ENCODE results near the gene CYP4F8. TPM values are rescaled to one million over a fixed set of nuclear protein-coding genes. Genes with fewer than 3 reads are reported as not detected.

Gene CYP4F8
- total and polyA plus RNA-seq, 9 of the 15 experiments (the other 6 are each of a cell fraction or from before 2014, with no cell fraction given), result not detected

GRCh38 chr19:15639596-15639995 lies 24.6 kb downstream of the CYP4F8 start (continued):
- no peak for TF ChIP-seq KLF10 (CRISPR knock-in tag; IDR thresholded peaks at IDR 0.05)
- no peak for TF ChIP-seq CSDE1 (IDR thresholded peaks at IDR 0.05)

DNA sequence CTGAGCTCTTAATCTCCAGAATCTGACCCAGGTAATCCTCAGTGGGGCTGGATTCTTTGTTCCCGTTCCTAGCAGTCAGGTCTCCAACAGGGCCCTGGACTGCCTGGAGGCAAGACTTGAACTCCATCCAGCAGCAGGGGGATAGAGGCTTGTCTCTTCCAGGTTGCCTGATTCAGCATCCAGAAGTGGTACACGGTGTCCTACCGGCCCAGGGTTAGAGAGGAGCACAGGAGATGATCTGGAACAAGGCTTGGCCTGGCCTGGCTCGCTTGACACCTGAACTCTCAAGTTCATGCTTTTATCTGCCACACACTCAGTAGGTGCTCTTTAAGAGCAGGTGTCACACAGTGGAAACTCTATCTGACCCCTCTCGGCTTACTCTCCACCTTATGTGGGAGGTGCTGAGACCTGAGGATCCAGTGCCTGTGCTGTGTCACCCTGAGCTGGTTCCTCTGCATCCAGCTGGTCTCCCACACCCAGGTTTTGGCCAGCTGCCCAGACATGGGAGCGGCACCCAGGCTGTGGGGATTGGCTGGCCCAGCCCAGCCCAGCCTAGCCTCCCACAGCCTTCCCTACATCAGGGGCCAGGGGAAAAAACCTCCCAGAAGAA lies 25.4 kb downstream of the CYP4F8 start, which contains the start of gene CYP4F3:
TSS of gene CYP4F3 (plus strand) at position 604 of the 610 bp plus-strand sequence. CDS start 519 bp downstream, outside the sequence.
- 0% methylated on average over 6 of the region's 6 CpGs for WGBS (ENCODE audit: insufficient coverage, low coverage, missing lambda C conversion rate)
- H3K27me3 ChIP-seq (ENCODE audit: control insufficient read depth in 2 of 2, insufficient read depth in 2 of 2, low read length in 2 of 2), result peaks cover 0 to 6% of the 10 kb centered on the region in 2 experiments; a peak in 1 of 5 replicates
- FAIRE-seq (peak; percentile 95), DNase-seq (ENCODE audit: extremely low read depth in 1 of 4, low spot score in 3 of 4) (peak; percentile 83 to 90 (median 87)), ATAC-seq (peak; percentile 100)
- no peak within 1 kb of the TSS for H3K27ac ChIP-seq (ENCODE audit: extremely low read depth, low read depth, low read length)
- in situ Hi-C loops (cut with MboI) (no loop called here), intact Hi-C loops (cut with micrococcal nuclease) (no loop called here)
- peaks cover 3% of the 10 kb centered on the region for H3K9me1 ChIP-seq (ENCODE audit: control insufficient read depth, insufficient read depth, low read length)
- no peak within 1 kb of the TSS; the same call in 1 of the 2 replicates for H3K4me2 ChIP-seq (ENCODE audit: insufficient read depth, low read length)
- no peak within 1 kb of the TSS for H3K4me3 ChIP-seq
- H3K79me2 ChIP-seq (ENCODE audit: control insufficient read depth, insufficient read depth, low read length), result no peaks in the 10 kb centered on the region
- no peaks in the 10 kb centered on the region for H3K36me3 ChIP-seq (ENCODE audit: control insufficient read depth, insufficient read depth, low read length)
- ChIA-PET POLR2A (interaction anchor here (0.5 to 1.4 kb wide), 4 partner anchors 10 to 175 kb away, joined by 3 to 4 read pairs (median 4); partner anchors contain the start of gene OR10H1), CTCF (ENCODE audit: low intra/inter-chr PET ratio) (no interaction called here)
- no peaks in the 10 kb centered on the region; the same call in 1 of the 2 replicates for H4K20me1 ChIP-seq (replicated peaks; ENCODE audit: control insufficient read depth, insufficient read depth, low read length)
- H3K9ac ChIP-seq (ENCODE audit: insufficient read depth in 1 of 2, low read depth in 2 of 2, low read length in 2 of 2), result 0 out of 4 replicates have a peak within 1 kb of the TSS, but pooled peaks of 1 of the 2 experiments have one; percentile 36
- H3K4me1 ChIP-seq (replicated peaks in 1 of 2; ENCODE audit: control insufficient read depth in 2 of 2, insufficient read depth in 2 of 2, low read length in 2 of 2), result peaks cover 6 to 20% of the 10 kb centered on the region in 2 experiments; a peak in 4 of 5 replicates
- no peaks in the 10 kb centered on the region for H3K9me3 ChIP-seq (replicated peaks; ENCODE audit: control insufficient read depth, insufficient read depth, low read depth, low read length)
- H2AFZ ChIP-seq (ENCODE audit: low read depth, low read length), result no peak within 1 kb of the TSS
- BruUV-seq (replicated peaks), result no TSS peak
- no peak for TF ChIP-seq BMI1 (IDR thresholded peaks at IDR 0.05; ENCODE audit: low read length)
- no peak for TF ChIP-seq COPS2 (conservative IDR thresholded peaks at IDR 0.05)
- TF ChIP-seq NRF1 (conservative IDR thresholded peaks at IDR 0.05 in 1 of 2, IDR thresholded peaks at IDR 0.05 in 1 of 2), result peak in 1 of 2 experiments; percentile 27; a peak in 1 of 4 replicates
- TF ChIP-seq, protein P1, sequence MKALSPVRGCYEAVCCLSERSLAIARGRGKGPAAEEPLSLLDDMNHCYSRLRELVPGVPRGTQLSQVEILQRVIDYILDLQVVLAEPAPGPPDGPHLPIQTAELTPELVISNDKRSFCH (CRISPR knock-in tag; IDR thresholded peaks at IDR 0.05), result no peak
- TF ChIP-seq, protein P1 (tag; IDR thresholded peaks at IDR 0.05), result no peak
- TF ChIP-seq ZNF766 (CRISPR knock-in tag; conservative IDR thresholded peaks at IDR 0.05), result 0 out of 2 replicates have a peak, but pooled peaks have one; percentile 23
- TF ChIP-seq POLR2AphosphoS5 (IDR thresholded peaks at IDR 0.05; ENCODE audit: control insufficient read depth, insufficient read depth, low read depth, low read length), result no peak
- no peak for TF ChIP-seq CHD2 (IDR thresholded peaks at IDR 0.05; ENCODE audit: low read depth, low read length)
- TF ChIP-seq SMARCE1 (IDR thresholded peaks at IDR 0.05), result peak; percentile 45; the same call in 1 of the 2 replicates
- TF ChIP-seq TFAP4 (CRISPR knock-in tag; IDR thresholded peaks at IDR 0.05; ENCODE audit: borderline replicate concordance), result peak; percentile 98
- no peak for TF ChIP-seq KAT2B (IDR thresholded peaks at IDR 0.05; ENCODE audit: low read depth, low read length)
- peak; percentile 85 for TF ChIP-seq C11orf30 (IDR thresholded peaks at IDR 0.05; ENCODE audit: low read depth)
- TF ChIP-seq EP300 (IDR thresholded peaks at IDR 0.05; ENCODE audit: low read length), result peak; percentile 34; the same call in 1 of the 2 replicates
- no peak for TF ChIP-seq SMAD3 (CRISPR knock-in tag; conservative IDR thresholded peaks at IDR 0.05)
- TF ChIP-seq HDAC6 (IDR thresholded peaks at IDR 0.05; ENCODE audit: low read depth, low read length), result no peak
- peak; percentile 63 for TF ChIP-seq DPF2 (IDR thresholded peaks at IDR 0.05)
- TF ChIP-seq ZC3H4 (CRISPR knock-in tag; IDR thresholded peaks at IDR 0.05; ENCODE audit: borderline replicate concordance), result no peak
- TF ChIP-seq KHSRP (IDR thresholded peaks at IDR 0.05), result no peak
- no peak for TF ChIP-seq YY1 (IDR thresholded peaks at IDR 0.05; ENCODE audit: borderline replicate concordance in 1 of 3, control insufficient read depth in 1 of 3, extremely low read depth in 1 of 3, insufficient read depth in 3 of 3, insufficient read length in 1 of 3, insufficient replicate concordance in 2 of 3, low read depth in 1 of 3, low read length in 2 of 3)
- TF ChIP-seq KLF16 (IDR thresholded peaks at IDR 0.05), result peak; percentile 59; the same call in 1 of the 2 replicates
